HG03571 (cell line): Measurements from ENCODE around the gene TAS2R7.
"Not testable (repeated sequence)": the region's sequence is repeated elsewhere in the genome, so short reads cannot be mapped to it uniquely, and the experiment has no call there.

ENCODE experiments used
- ATAC-seq: cut with Tn5 transposase; IDR thresholded peaks from one replicate; pipeline ENCODE4 v1.9.1; 2021; ENCODE audit not compliant: unreplicated experiment

TAS2R7 gene

GRCh38 chr12:10802587-10802986 is at the start of gene TAS2R7:
Gene TAS2R7 (minus strand): TSS chr12:10802627. CDS start chr12:10802570, 57 bp downstream.
- no peak for ATAC-seq

GRCh38 chr12:10851243-10851858 is 48.9 kb upstream of the TAS2R7 start:
- ATAC-seq, result no peak

- no peak for ATAC-seq
These were observed 47.0 kb upstream of the TAS2R7 start, which contains the start of gene PRR4 for GRCh38 chr12:10849425-10849878. Gene PRR4 (minus strand): TSS chr12:10849475. CDS start chr12:10849437, 38 bp downstream.

GRCh38 chr12:10847744-10848143 is 45.3 kb upstream of the TAS2R7 start:
- ATAC-seq, result no peak

GRCh38 chr12:10842862-10843261 is 40.4 kb upstream of the TAS2R7 start:
- ATAC-seq, result no peak

- ATAC-seq, result no peak
These were observed 36.0 kb upstream of the TAS2R7 start for GRCh38 chr12:10838461-10838860.

- no peak for ATAC-seq
These were observed 27.6 kb upstream of the TAS2R7 start for GRCh38 chr12:10829994-10830393.

GRCh38 chr12:10826258-10826657 is 23.8 kb upstream of the TAS2R7 start, which contains the start of gene TAS2R10:
Gene TAS2R10 (minus strand): TSS chr12:10826358. CDS start chr12:10826269, 89 bp downstream.
- ATAC-seq, result no peak

GRCh38 chr12:10824957-10825356 is 22.5 kb upstream of the TAS2R7 start:
- ATAC-seq, result no peak

- no peak for ATAC-seq
These were observed 9.6 kb upstream of the TAS2R7 start for GRCh38 chr12:10811883-10812536.

- no peak for ATAC-seq
These were observed 7.6 kb upstream of the TAS2R7 start, which contains the start of gene TAS2R9 for GRCh38 chr12:10810068-10810467. Gene TAS2R9 (minus strand): TSS chr12:10810168. CDS start chr12:10810075, 93 bp downstream.

- ATAC-seq, result no peak
These were observed 4.8 kb upstream of the TAS2R7 start, which contains the start of gene TAS2R8 for GRCh38 chr12:10807186-10807585. Gene TAS2R8 (minus strand): TSS chr12:10807286. CDS start chr12:10806980, 306 bp downstream.

GRCh38 chr12:10801741-10802140 is 686 bp downstream of the TAS2R7 start:
- no peak for ATAC-seq

- no peak for ATAC-seq
These were observed 8.2 kb downstream of the TAS2R7 start for GRCh38 chr12:10794222-10794621.

- not testable (repeated sequence) for ATAC-seq
These were observed 10.7 kb downstream of the TAS2R7 start for GRCh38 chr12:10791769-10792168.

GRCh38 chr12:10783252-10783651 is 19.2 kb downstream of the TAS2R7 start:
- ATAC-seq, result no peak

- no peak for ATAC-seq
These were observed 23.3 kb downstream of the TAS2R7 start for GRCh38 chr12:10779103-10779502.

- no peak for ATAC-seq
These were observed 31.2 kb downstream of the TAS2R7 start for GRCh38 chr12:10771132-10771733.

- ATAC-seq, result no peak
These were observed 42.8 kb downstream of the TAS2R7 start for GRCh38 chr12:10759657-10760056.

GRCh38 chr12:10756194-10756593 is 46.2 kb downstream of the TAS2R7 start:
- ATAC-seq, result no peak

- no peak for ATAC-seq
These were observed 49.4 kb downstream of the TAS2R7 start for GRCh38 chr12:10753059-10753458.
